Activated CD8-positive, alpha-beta memory T cell treated with anti-CD3 and anti-CD28 coated beads for 48 hours (primary cell): ENCODE data around the gene ARMH3.

ENCODE experiments used
- DNase-seq, 3 experiments: peaks; one replicate each; pipeline ENCODE4 v3.0.0-alpha.2; 2020; ENCODE audit warnings: low read depth in 2 of 3, low spot score in 2 of 3

Gene ARMH3

GRCh38 chr10:101832325-101832771, 223.6 kb downstream of the ARMH3 start:
- DNase-seq: no peak

- DNase-seq: no peak
Measured at GRCh38 chr10:101831169-101831811, 224.7 kb downstream of the ARMH3 start.

- DNase-seq: peak; percentile 65 to 76 (median 72)
Measured at GRCh38 chr10:101830322-101831168, 225.4 kb downstream of the ARMH3 start.

GRCh38 chr10:101829561-101830315, 226.2 kb downstream of the ARMH3 start:
- DNase-seq: no peak

GRCh38 chr10:101828766-101829551, 227.0 kb downstream of the ARMH3 start:
- DNase-seq: no peak

- DNase-seq: no peak
Measured at GRCh38 chr10:101827919-101828600, 227.9 kb downstream of the ARMH3 start.

- DNase-seq: no peak
Measured at GRCh38 chr10:101826852-101827434, 229.0 kb downstream of the ARMH3 start.

- DNase-seq: no peak
Measured at GRCh38 chr10:101824736-101825135, 231.2 kb downstream of the ARMH3 start.

GRCh38 chr10:101818872-101819633, 236.9 kb downstream of the ARMH3 start:
- DNase-seq: no peak

- peak; percentile 77 to 92 (median 88) for DNase-seq
Measured at GRCh38 chr10:101818119-101818871, 237.7 kb downstream of the ARMH3 start, which contains the start of gene OGA. Gene OGA (minus strand): TSS chr10:101818444. CDS start chr10:101818022, 422 bp downstream.

GRCh38 chr10:101817337-101818118, 238.4 kb downstream of the ARMH3 start:
- peak in 1 of 3 experiments; percentile 20 for DNase-seq

- DNase-seq: no peak
Measured at GRCh38 chr10:101816913-101817336, 239.0 kb downstream of the ARMH3 start.

GRCh38 chr10:101816376-101816775, 239.6 kb downstream of the ARMH3 start:
- DNase-seq: no peak

GRCh38 chr10:101814466-101815071, 241.4 kb downstream of the ARMH3 start:
- DNase-seq: no peak

- DNase-seq: no peak
Measured at GRCh38 chr10:101812606-101813005, 243.4 kb downstream of the ARMH3 start.

- DNase-seq: no peak
Measured at GRCh38 chr10:101807158-101807557, 248.8 kb downstream of the ARMH3 start.

- no peak for DNase-seq
Measured at GRCh38 chr10:101803511-101803910, 252.5 kb downstream of the ARMH3 start.
